Retinal pigment epithelial cell (primary cell): Measurements from ENCODE around the gene C14orf119.

ENCODE experiments used
- DNase-seq: peaks from one replicate; pipeline ENCODE4 v3.0.0-alpha.2; 2010; ENCODE audit warnings: low read depth
- H3K4me3 ChIP-seq: 2 replicates; pipeline ENCODE4 v1.5.1; 2011; ENCODE audit warnings: mild to moderate bottlenecking, low read length, control low read depth, moderate library complexity
- TF ChIP-seq, protein P1 (sequence below): conservative IDR thresholded peaks from 2 replicates; pipeline ENCODE4 v1.5.1; 2011; ENCODE audit warnings: low read depth, low read length, control low read depth, inconsistent platforms

Gene C14orf119

DNA sequence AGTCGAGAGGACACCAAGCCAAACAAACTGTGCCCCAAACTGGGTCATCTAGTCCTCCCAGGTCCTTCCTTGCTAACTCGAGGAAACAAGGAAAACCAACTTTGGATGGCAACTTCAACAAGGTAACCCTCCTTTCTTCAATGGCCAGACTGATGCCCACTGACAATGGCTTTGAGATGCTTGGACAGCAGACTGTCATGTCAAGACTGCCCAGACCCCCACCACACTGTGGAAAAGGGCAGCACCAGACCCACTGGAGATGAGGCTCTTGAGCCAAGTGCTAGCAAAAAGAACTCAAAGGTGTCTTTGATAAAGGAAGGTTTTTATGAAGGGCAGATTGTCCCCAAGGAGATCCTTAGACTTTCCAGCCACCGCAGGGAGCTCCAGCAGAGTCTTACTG is 28.9 kb upstream of the C14orf119 start:
- TF ChIP-seq, protein P1, sequence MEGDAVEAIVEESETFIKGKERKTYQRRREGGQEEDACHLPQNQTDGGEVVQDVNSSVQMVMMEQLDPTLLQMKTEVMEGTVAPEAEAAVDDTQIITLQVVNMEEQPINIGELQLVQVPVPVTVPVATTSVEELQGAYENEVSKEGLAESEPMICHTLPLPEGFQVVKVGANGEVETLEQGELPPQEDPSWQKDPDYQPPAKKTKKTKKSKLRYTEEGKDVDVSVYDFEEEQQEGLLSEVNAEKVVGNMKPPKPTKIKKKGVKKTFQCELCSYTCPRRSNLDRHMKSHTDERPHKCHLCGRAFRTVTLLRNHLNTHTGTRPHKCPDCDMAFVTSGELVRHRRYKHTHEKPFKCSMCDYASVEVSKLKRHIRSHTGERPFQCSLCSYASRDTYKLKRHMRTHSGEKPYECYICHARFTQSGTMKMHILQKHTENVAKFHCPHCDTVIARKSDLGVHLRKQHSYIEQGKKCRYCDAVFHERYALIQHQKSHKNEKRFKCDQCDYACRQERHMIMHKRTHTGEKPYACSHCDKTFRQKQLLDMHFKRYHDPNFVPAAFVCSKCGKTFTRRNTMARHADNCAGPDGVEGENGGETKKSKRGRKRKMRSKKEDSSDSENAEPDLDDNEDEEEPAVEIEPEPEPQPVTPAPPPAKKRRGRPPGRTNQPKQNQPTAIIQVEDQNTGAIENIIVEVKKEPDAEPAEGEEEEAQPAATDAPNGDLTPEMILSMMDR = no peak
- H3K4me3 ChIP-seq = no peak overlapping the region
- no peak for DNase-seq

DNA sequence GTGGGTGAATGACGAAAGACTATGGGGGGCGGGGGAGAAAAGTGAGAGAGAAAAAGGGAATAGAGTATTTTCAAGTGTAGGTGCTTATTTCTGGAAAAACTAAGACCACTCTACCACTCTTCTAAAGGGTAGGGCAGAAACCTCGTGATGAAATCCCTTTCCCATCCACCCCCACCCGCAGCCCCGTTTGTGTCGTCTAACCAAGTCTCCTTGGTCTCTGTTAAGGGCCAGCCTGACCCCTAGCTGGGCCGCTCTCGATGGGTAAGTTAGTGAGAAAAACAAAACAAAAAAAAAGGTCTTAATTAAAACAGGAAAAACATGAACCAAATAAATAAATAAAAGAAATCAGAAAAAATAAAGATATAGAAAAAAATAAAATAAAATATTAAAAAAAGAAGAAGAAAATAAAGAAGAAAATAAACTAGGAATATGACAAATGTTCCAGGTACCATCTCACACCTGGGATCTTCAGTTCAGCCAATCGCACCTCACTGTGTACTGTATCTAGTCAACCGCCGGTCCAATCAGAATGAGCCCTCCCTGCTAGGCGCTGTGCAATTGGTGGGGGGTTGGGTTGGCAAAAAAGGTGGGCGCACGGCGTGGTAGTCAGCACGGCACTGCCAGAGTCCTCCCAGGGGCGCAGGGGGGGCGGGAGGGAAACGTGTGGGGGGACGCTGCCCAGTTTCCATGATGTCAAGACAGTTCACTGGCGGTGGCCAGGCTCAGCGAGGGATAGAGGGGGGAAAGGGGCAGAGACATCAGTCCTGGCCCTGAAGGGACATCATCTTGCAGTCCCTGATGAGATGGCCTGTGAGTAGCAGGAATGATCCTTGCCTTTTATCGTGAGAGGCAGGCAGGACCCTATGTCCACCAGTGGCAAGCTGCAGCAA is 28.2 kb upstream of the C14orf119 start:
- H3K4me3 ChIP-seq = no peak overlapping the region
- TF ChIP-seq, protein P1 = no peak

DNA sequence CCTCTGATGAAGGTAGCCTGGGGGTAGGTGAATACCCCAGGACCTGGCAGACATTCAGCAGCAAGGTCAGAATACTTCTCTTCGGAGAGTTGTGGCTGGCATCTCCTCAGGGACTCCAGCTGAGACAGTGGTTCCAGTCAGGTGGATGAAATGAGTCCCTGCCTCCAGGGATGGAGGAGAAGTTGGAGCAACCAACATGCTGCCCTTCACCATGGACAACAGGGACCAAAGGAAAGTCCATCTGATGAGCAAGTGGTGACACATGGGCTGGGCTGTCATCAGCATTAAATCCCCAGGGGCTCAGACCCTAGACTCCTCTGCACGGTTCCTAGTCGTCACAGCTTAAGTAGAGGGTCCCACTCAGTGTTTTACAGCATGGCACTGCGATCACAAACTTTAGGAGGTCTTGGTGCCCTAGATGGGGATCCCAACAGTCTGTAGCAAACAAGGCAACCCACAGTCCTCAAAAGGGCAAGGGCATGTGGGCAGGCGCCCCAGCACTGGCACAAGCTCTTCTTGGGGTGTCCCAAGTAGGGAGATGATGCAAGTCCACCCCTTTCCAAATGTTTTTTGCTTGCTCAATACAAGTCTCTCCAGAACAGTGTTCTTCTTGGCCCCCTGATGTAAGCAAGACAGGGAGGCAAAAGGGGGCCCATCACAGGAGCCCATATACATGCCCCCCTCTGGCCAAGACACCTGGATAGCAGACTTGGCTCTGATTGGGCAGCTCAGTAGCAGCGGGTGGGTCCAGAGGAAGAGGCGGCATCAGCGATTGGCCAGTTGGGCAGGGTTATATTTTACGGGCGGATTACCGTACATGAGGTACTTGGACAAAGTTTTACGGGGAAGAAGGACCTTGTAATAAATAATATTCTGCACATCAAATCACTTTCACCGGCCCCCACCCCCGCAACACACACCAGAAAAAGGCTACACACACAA is 27.2 kb upstream of the C14orf119 start:
- TF ChIP-seq, protein P1 = no peak
- DNase-seq = no peak
- H3K4me3 ChIP-seq = peak overlapping the region; percentile 16

More for the DNA sequence above, 28.2 kb upstream of the C14orf119 start:
- DNase-seq = no peak

DNA sequence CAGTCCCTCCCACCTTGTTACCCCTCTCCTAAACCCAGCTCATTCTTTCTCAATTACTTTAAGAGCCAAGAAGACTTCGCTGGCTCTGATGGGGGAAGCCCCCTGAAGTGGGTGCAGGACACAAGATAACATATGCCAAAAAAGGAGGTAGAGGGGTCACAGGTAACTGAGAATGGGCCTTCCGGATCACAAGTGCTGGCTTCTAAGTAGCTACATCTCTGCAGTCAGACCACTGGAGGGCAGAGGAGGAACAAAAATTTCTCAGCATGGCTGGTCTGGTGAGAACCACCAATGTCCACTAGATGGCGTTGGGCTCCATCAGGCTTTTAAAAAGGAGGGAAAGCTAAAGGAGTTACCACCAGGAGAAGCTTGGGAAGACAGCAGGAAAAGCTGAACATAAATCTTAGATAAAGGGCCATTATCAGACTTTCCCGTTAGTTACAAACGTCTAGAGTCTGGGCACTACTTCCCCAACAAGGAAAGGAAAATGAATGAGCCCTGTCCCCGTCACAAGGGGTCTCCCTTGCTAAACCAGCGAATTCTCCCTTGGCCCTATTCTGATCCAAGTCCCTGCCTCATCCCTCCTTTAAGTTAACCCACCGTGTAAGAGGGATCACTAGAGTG is 26.4 kb upstream of the C14orf119 start:
- TF ChIP-seq, protein P1 = peak; percentile 100
- peak overlapping the region; percentile 16 for H3K4me3 ChIP-seq
- DNase-seq = peak; percentile 77

DNA sequence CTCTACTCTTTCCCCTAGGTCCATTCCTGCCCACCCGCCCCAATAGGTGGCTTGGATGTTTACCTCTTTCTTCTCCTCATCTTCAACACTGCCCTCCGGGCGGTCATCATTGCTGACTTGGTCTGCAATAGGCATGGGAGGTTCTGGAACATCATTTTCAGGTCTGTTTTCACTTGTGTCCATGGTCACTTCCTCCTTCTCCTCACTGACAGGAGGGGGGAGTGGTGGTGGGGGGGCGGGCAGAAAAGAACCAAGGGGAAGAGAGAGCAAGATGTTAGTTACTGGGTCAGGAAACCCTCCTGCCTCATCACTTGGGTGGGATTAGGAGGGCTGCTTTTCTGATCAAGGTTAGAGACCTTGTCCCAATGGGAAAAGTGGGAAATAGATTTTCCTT is 25.9 kb upstream of the C14orf119 start:
- no peak for DNase-seq
- no peak overlapping the region for H3K4me3 ChIP-seq
- TF ChIP-seq, protein P1 = no peak

DNA sequence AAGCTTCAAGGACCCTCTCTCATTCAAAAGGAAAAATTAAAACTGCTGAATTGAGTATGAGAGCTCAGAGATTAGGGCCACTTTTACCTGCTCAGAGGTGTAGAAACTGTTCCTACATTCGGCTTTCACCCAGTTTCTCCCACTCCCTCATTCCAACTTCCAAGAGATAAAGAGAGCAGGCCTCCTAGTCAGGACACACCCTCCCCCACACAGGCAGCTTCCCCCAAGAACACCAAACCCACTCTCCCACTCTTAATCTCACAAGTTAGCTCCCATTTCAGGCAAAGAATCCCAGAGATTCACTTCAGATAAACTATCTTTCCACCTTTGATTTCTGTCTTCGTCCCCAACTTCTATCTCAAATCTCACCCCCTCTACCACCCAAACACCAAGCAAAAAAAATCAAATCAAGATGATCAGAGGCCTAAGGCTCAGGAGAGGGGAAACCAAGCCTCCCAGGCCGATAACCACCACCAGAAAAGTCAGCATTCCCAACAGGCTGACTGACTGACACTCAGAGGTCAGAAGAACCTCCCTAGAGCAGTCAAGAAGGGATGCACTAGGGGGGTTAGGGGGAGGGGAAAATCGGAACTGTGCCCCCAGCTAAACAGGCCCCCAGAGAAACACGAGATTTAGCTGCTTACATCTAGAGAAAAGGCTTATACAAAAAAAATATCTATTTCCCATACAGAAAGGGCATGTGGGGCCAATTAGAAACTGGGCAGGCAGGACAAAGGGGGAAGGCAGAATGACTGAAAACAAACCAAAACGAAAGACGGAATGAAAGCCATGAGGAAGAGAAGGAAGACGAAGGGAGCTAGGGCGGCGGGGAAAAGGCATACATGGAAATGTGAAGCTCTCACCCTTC is 24.8 kb upstream of the C14orf119 start:
- TF ChIP-seq, protein P1 = no peak
- DNase-seq = no peak
- H3K4me3 ChIP-seq = peak overlapping the region; percentile 95
